ENCODE results near the gene ACP5. TPM values are rescaled to one million over a fixed set of nuclear protein-coding genes. Genes with fewer than 3 reads are reported as not detected.

Gene ACP5
- total and polyA plus RNA-seq, 2 of the 8 experiments (the other 6 are each of a cell fraction or from before 2014, with no cell fraction given): 9.0 to 14.3 TPM

GRCh38 chr19:11596156-11596555 is 18.7 kb upstream of the ACP5 start (continued):
- TF ChIP-seq CHD7 (IDR thresholded peaks at IDR 0.05; ENCODE audit: insufficient replicate concordance, low read length): no peak
- TF ChIP-seq SP1 (IDR thresholded peaks at IDR 0.05; ENCODE audit: low read depth, low read length): no peak
- TF ChIP-seq SP4 (IDR thresholded peaks at IDR 0.05; ENCODE audit: low read length): no peak
- TF ChIP-seq SRF (IDR thresholded peaks at IDR 0.05; ENCODE audit: low read depth, low read length): no peak
- no peak for TF ChIP-seq ZNF274 (IDR thresholded peaks at IDR 0.05; ENCODE audit: borderline replicate concordance, extremely low read depth, low read length)
- no peak for TF ChIP-seq RBBP5 (IDR thresholded peaks at IDR 0.05; ENCODE audit: borderline replicate concordance, low read depth, low read length)

All from H1 (cell line).